ENCODE measurements around the gene C12orf42.

C12orf42 gene

GRCh38 chr12:103495469-103496456 lies at the start of gene C12orf42:
Gene C12orf42, minus strand, starts transcription at chr12:103495968. Its CDS starts 17,542 bp downstream, at chr12:103478426.
- DNase-seq (ENCODE audit: low spot score) = no peak

DNA sequence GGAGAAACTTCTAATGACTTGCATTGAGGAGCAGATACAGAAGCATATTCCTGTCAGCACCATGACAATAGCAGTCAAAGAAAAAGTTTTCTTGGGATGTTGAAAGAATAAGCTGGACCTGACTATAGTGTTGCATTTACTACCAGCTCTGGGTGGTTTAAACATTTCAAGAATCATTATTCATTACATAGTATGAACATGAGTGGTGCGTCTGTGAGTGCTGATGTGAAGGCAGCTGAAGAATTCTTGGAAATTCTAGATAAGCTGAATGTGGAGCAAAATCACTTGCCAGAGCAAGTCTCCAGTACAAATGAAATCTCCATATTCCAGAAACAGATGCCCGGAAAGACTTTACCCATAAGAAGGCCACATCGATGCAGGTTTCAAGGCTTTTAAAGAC lies 46.3 kb upstream of the C12orf42 start:
- DNase-seq (ENCODE audit: low spot score) = no peak

- no peak for DNase-seq (ENCODE audit: low spot score)
Observed at GRCh38 chr12:103540319-103540718, 44.6 kb upstream of the C12orf42 start.

- no peak for DNase-seq (ENCODE audit: low spot score)
Observed at GRCh38 chr12:103538397-103538796, 42.6 kb upstream of the C12orf42 start.

- no peak for DNase-seq (ENCODE audit: low spot score)
Observed at GRCh38 chr12:103530307-103531066, 34.7 kb upstream of the C12orf42 start.

DNA sequence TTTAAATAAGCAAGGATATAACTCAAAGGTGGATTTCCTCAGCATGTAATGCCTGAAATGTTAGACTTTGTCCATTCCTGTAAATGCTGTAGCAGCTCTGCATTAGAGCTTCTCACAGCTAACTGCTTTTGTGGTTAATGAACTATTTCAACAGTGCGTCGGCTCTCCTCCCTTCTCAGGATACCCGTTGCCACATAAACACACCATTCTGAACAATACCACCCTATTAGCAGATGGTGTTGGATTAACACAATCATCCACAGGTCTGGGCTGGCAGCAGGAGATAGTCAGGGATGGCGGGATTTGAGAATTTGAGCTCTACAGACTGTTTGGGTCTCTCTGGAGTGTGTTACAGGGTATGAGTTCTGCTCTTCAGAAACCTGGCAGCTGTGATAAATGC lies 33.5 kb upstream of the C12orf42 start:
- DNase-seq (ENCODE audit: low spot score) = no peak

GRCh38 chr12:103524238-103524875 lies 28.6 kb upstream of the C12orf42 start:
- no peak for DNase-seq (ENCODE audit: low spot score)

DNA sequence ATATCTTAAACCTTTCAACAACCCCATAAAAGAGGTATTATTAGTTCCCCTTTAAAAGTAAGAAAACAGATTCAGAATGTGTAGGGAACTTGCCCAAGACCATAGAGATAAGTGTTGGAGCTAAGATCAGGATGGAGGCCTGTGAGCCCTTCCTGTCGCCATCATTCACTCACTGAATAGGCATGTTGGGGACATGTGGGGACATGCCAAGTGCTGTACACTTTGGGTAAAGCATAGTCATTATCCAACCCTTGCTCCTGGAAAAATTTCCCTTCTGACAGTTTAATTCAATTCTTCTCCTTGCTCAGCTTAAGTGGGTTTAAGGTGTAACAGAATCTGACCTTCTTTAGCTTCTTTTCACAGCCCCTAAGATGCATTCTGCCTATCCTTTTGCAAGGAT lies 28.0 kb upstream of the C12orf42 start:
- DNase-seq (ENCODE audit: low spot score) = no peak

DNA sequence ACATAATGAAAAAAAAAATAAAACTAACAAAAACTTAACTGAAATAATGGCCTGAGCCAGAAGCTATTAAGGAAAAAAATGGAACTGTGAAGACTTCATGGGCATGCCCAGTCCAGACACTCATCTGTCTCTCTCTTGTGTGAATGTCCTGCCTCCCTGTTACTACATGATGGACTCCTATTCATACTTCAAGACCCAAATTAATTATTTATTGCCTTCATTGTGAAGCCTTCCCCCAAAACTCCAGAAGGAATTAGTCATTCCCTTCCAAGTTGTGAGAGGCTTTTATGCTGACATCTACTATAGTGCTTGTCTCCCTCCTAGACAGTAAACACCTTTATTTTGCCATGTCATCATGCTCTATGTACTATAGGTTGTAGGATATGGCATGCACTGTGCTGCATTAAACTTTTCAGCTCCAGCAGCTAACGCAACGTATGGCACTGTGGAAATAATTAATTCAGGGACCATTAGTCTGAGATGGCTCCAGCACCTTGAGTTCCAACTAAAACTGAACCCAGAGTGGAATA lies 25.0 kb upstream of the C12orf42 start:
- no peak for DNase-seq (ENCODE audit: low spot score)

DNA sequence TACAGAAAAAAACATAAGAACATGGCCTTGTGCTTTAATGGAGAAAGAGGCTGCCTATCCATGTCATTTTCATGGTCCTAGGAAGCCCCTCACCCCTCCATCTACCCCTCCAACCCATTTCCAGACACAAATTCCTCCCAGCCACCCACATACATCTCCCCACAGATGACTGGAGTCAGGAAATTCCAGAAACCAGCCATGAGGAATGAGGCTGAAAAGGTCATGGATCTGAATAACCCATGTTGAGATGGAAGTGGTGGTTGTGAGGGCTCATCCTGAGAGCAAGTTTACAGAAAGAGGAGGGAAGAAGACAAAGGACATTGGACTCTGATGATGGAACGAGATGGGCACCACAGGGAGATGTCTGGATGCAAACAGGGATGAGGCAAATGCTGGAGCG lies 23.9 kb upstream of the C12orf42 start:
- no peak for DNase-seq (ENCODE audit: low spot score)

GRCh38 chr12:103518899-103519298 lies 23.1 kb upstream of the C12orf42 start:
- DNase-seq (ENCODE audit: low spot score) = no peak

- no peak for DNase-seq (ENCODE audit: low spot score)
Observed at GRCh38 chr12:103517161-103517560, 21.4 kb upstream of the C12orf42 start.

DNA sequence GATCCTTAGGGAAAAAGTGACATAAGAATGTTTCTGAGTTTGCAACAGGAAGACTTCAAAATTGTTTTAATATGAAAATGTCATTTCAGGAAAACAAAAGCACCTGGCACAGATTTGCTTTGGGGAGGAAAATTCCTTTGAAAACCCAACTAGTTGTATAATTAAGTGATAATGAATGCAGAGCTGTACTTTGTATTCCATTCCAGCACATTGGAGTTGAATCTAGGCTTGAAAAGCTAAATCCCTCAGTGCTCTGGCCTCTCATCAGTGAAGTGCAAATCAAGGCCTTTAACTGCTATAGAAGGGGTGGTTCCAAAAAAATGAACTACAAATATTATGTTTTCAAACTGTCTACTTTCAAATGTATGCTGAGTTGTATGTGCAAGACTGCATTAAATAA lies 19.6 kb upstream of the C12orf42 start:
- DNase-seq (ENCODE audit: low spot score) = no peak

GRCh38 chr12:103513875-103514274 lies 18.1 kb upstream of the C12orf42 start:
- no peak for DNase-seq (ENCODE audit: low spot score)

DNA sequence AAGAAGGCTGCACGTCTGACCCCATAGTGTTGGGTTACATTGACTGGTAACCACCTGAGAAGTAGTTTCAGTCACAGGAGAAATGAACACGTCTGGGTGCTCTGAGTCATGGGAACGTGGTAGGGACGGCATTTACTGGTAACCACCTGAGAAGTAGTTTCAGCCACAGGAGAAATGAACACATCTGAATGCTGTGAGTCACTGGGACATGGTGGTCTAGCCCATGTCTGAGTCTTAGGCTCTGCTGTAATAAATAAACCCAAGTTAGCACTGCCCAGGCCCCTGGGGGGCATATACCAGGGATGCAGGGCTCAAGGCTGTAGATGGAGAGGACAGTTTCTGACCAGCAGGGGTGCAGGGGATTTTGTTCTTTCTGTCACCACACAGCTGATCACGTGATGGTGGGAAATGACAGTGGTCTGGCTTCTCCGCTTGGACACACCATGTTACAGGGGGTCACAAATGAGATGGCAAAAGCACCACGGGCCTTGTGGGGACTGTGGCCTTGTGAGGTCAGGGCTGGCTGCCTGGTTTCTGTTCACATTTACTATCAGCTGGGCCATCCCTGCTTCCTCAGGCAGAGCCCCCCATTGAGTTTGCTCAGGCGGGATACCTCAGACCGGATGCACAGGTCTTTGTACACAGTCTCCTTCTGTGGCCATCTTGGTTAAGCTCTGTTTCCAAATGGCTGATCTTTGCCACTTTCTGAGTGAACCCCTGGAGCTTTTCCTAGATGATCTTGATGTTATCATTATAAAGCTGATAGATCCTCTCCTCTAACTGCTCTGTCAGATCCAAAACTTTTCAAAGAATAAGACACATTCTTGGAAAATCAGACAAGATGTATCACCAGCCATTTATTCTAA lies 9.8 kb upstream of the C12orf42 start:
- DNase-seq (ENCODE audit: low spot score) = no peak

DNA sequence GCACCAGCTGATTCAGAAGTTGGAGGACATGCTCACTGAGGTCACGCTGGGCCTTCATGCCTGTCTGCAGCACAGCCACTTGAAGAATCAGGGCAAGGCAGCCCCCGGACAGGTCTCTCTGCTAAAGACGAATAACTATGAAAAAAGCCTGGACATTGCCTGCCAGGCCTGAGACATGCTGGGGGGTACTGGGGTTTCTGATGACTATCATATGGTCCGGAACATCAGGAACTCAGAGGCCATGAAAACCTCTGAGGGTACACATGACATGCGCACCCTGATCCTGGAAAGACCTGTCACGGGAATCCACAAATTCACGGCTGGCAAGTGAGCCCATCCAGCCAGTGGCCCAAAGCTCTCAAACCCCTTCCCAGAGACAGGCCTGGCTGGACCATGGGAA lies 8.8 kb upstream of the C12orf42 start:
- no peak for DNase-seq (ENCODE audit: low spot score)

GRCh38 chr12:103503546-103504480 lies 8.0 kb upstream of the C12orf42 start:
- DNase-seq (ENCODE audit: low spot score) = no peak

- no peak for DNase-seq (ENCODE audit: low spot score)
Observed at GRCh38 chr12:103501447-103501846, 5.7 kb upstream of the C12orf42 start.

GRCh38 chr12:103499571-103499970 lies 3.8 kb upstream of the C12orf42 start:
- DNase-seq (ENCODE audit: low spot score) = no peak

- no peak for DNase-seq (ENCODE audit: low spot score)
Observed at GRCh38 chr12:103498990-103499389, 3.2 kb upstream of the C12orf42 start.

Data from left forelimb (tissue), 1 donor.